Measurements from ENCODE around the gene SNX25. TPM values are rescaled to one million over a fixed set of nuclear protein-coding genes. Genes with fewer than 3 reads are reported as not detected.
A peak's percentile ranks its signal among the peaks of the same experiment; 100 is the strongest.

Gene SNX25
- total RNA-seq, 4 donors from 2014 or later = 11.3 to 17.3 (median 13.4) TPM

- H3K27me3 ChIP-seq = no peaks in the 10 kb centered on the region
- ATAC-seq (peak; percentile 23 to 41), DNase-seq (no peak)
- no peak for TF ChIP-seq POLR2A (IDR thresholded peaks at IDR 0.05)
- no peak for TF ChIP-seq CTCF (IDR thresholded peaks at IDR 0.05 in 4 of 5, conservative IDR thresholded peaks at IDR 0.05 in 1 of 5)
- in situ Hi-C loops (cut with MboI; ENCODE audit: low sequenced_read_pairs in 4 of 4) = loop anchor here in 1 of 4 donors (25.0 kb wide), 1 partner anchor 173 kb away; the partner anchor contains the start of genes CFAP97 and SNX25
- peaks cover 0 to 4% of the 10 kb centered on the region in 2 donors for H3K4me1 ChIP-seq
- peak overlapping the region in 2 of 4 donors; percentile 4 to 8 for H3K4me3 ChIP-seq
- H3K36me3 ChIP-seq = no peaks in the 10 kb centered on the region
- intact Hi-C loops (cut with DNase I; ENCODE audit: low total_unique reads) = no loop called here
- peak overlapping the region in 3 of 4 donors; percentile 32 to 54 (median 41) for H3K27ac ChIP-seq
- no peaks in the 10 kb centered on the region for H3K9me3 ChIP-seq
Measured at GRCh38 chr4:185384930-185385331, 175.5 kb downstream of the SNX25 start.

- no peak for ATAC-seq
- no peak for DNase-seq
- Histone ChIP-seq H3K4me3 (no peak overlapping the region), H3K4me1 (peaks cover 0 to 4% of the 10 kb centered on the region in 2 donors), H3K9me3 (no peaks in the 10 kb centered on the region), H3K27ac (no peak overlapping the region), H3K27me3 (no peaks in the 10 kb centered on the region), H3K36me3 (no peaks in the 10 kb centered on the region)
- no peak for TF ChIP-seq POLR2A (IDR thresholded peaks at IDR 0.05)
- TF ChIP-seq CTCF (IDR thresholded peaks at IDR 0.05 in 4 of 5, conservative IDR thresholded peaks at IDR 0.05 in 1 of 5) = no peak
- intact Hi-C loops (cut with DNase I; ENCODE audit: low total_unique reads) = no loop called here
- in situ Hi-C loops (cut with MboI; ENCODE audit: low sequenced_read_pairs in 4 of 4) = loop anchor here in 1 of 4 donors (25.0 kb wide), 1 partner anchor 176 kb away; the partner anchor contains the start of genes CFAP97 and SNX25
Measured at GRCh38 chr4:185387957-185388356, 178.6 kb downstream of the SNX25 start.

GRCh38 chr4:185390941-185391340, 181.5 kb downstream of the SNX25 start:
- no peak overlapping the region for H3K27ac ChIP-seq
- no peaks in the 10 kb centered on the region for H3K36me3 ChIP-seq
- in situ Hi-C loops (cut with MboI; ENCODE audit: low sequenced_read_pairs in 4 of 4) = loop anchor here in 3 of 4 donors (10.0 to 25.0 kb wide), 2 partner anchors 179 to 186 kb away; partner anchors contain the start of genes CFAP97 (in 3 of the 3) and SNX25 (in 3 of the 3)
- intact Hi-C loops (cut with DNase I; ENCODE audit: low total_unique reads) = loop anchor here (10.0 kb wide), 5 partner anchors 204 to 1886 kb away; partner anchors contain the start of genes ACSL1 and ING2
- TF ChIP-seq CTCF (IDR thresholded peaks at IDR 0.05 in 4 of 5, conservative IDR thresholded peaks at IDR 0.05 in 1 of 5) (no peak), POLR2A (IDR thresholded peaks at IDR 0.05) (no peak)
- H3K27me3 ChIP-seq = no peaks in the 10 kb centered on the region
- H3K4me1 ChIP-seq = peaks cover 10 to 11% of the 10 kb centered on the region in 2 donors
- no peak overlapping the region for H3K4me3 ChIP-seq
- no peaks in the 10 kb centered on the region for H3K9me3 ChIP-seq
- ATAC-seq = no peak
- no peak for DNase-seq

- in situ Hi-C loops (cut with MboI; ENCODE audit: low sequenced_read_pairs in 4 of 4) = loop anchor here in 3 of 4 donors (10.0 to 25.0 kb wide), 2 partner anchors 180 to 187 kb away; partner anchors contain the start of genes CFAP97 (in 3 of the 3) and SNX25 (in 3 of the 3)
- Histone ChIP-seq H3K4me3 (no peak overlapping the region), H3K4me1 (peaks cover 13 to 14% of the 10 kb centered on the region in 2 donors), H3K27me3 (no peaks in the 10 kb centered on the region), H3K9me3 (no peaks in the 10 kb centered on the region), H3K27ac (no peak overlapping the region), H3K36me3 (no peaks in the 10 kb centered on the region)
- DNase-seq = no peak
- intact Hi-C loops (cut with DNase I; ENCODE audit: low total_unique reads) = loop anchor here (10.0 kb wide), 5 partner anchors 203 to 1887 kb away; partner anchors contain the start of genes ACSL1 and ING2
- ATAC-seq = no peak
- TF ChIP-seq CTCF (IDR thresholded peaks at IDR 0.05 in 4 of 5, conservative IDR thresholded peaks at IDR 0.05 in 1 of 5) (no peak), POLR2A (IDR thresholded peaks at IDR 0.05) (no peak)
Measured at GRCh38 chr4:185392156-185392555, 182.8 kb downstream of the SNX25 start.

Measured in gastrocnemius medialis (tissue), 4 donors.